DOHH2 (cell line): ENCODE measurements around the gene NEGR1.

Experiments used
- H3F3A ChIP-seq: fragments of 200-600 bp; sonication (generic), shearing (Covaris generic); 2 replicates; pipeline ENCODE4 v1.6.0; 2016; ENCODE audit warnings: antibody characterized with exemption, mild to moderate bottlenecking; ENCODE audit not compliant: control insufficient read depth, insufficient read depth
- H3K27ac ChIP-seq: fragments of 200-600 bp; sonication (generic); 2 replicates; pipeline ENCODE4 v1.5.1; 2014; ENCODE audit warnings: low read depth, mild to moderate bottlenecking, low read length, moderate library complexity
- H3K27me3 ChIP-seq: fragments of 200-600 bp; sonication (generic); 2 replicates; pipeline ENCODE4 v1.6.1; 2014; ENCODE audit warnings: mild to moderate bottlenecking, low read length, mixed read lengths; ENCODE audit not compliant: control insufficient read depth
- H3K36me3 ChIP-seq: fragments of 200-600 bp; sonication (generic); 2 replicates; pipeline ENCODE4 v1.6.1; 2014; ENCODE audit warnings: mild to moderate bottlenecking, low read length, moderate library complexity, mixed read lengths; ENCODE audit not compliant: control insufficient read depth
- H3K4me1 ChIP-seq: fragments of 200-600 bp; sonication (generic); 2 replicates; pipeline ENCODE4 v1.6.1; 2014; ENCODE audit warnings: mild to moderate bottlenecking, low read length, mixed read lengths; ENCODE audit not compliant: control insufficient read depth
- H3K4me2 ChIP-seq: fragments of 200-600 bp; sonication (generic); 2 replicates; pipeline ENCODE4 v1.6.0; 2014; ENCODE audit warnings: mild to moderate bottlenecking, low read length, moderate library complexity
- H3K4me3 ChIP-seq: fragments of 200-600 bp; sonication (generic); 2 replicates; pipeline ENCODE4 v1.5.1; 2014; ENCODE audit warnings: mild to moderate bottlenecking, low read length, mixed read lengths
- H3K79me2 ChIP-seq: fragments of 200-600 bp; sonication (generic); 2 replicates; pipeline ENCODE4 v1.6.1; 2014; ENCODE audit warnings: mild to moderate bottlenecking, low read length, mixed read lengths; ENCODE audit not compliant: control insufficient read depth
- H3K9me2 ChIP-seq: fragments of 200-600 bp; sonication (generic); replicated peaks from 2 replicates; pipeline ENCODE4 v1.6.1; 2014; ENCODE audit warnings: mild to moderate bottlenecking, low read length, mixed read lengths; ENCODE audit not compliant: control insufficient read depth
- H3K9me3 ChIP-seq: fragments of 200-600 bp; sonication (generic); 2 replicates; pipeline ENCODE4 v1.6.1; 2014; ENCODE audit warnings: antibody characterized with exemption, low read length, mixed read lengths; ENCODE audit not compliant: control insufficient read depth, insufficient read depth
- H4K20me1 ChIP-seq: fragments of 200-600 bp; sonication (generic); 2 replicates; pipeline ENCODE4 v1.6.0; 2014; ENCODE audit warnings: low read depth, mild to moderate bottlenecking, antibody characterized with exemption, low read length, moderate library complexity; ENCODE audit not compliant: control insufficient read depth, insufficient read depth
- EZH2phosphoT487 ChIP-seq: fragments of 200-600 bp; sonication (generic); IDR thresholded peaks from 2 replicates; pipeline ENCODE4 v1.6.1; 2017; ENCODE audit warnings: borderline replicate concordance, mild to moderate bottlenecking, antibody characterized with exemption, low read length, moderate library complexity, mixed read lengths
- TF ChIP-seq, protein P1 (sequence below): fragments of 200-600 bp; sonication (generic); IDR thresholded peaks from one replicate; pipeline ENCODE4 v1.5.1; 2014; ENCODE audit warnings: antibody characterized with exemption, mild to moderate bottlenecking, low read depth, low read length; ENCODE audit not compliant: poor library complexity, severe bottlenecking

Gene NEGR1

DNA sequence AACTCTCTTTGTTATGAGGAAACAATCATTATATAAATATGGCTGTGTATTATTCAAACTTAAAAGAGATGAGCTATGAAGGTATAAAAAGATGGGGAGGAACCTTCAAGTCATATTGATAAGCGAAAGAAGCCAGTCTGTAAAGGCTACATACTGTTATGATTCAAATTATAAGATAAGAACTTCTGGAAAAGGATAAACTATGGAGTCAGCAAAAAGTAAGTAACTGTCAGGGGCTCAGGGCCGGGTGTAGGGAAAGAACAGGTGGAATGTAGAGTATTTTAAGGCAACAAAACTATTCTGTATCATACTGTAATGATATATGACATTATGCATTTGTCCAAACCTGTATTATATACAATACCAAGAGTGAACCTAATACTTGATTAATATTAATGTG is 628.4 kb downstream of the NEGR1 start:
- H3K79me2 ChIP-seq = no peaks in the 10 kb centered on the region
- H4K20me1 ChIP-seq = no peaks in the 10 kb centered on the region
- TF ChIP-seq, protein P1, sequence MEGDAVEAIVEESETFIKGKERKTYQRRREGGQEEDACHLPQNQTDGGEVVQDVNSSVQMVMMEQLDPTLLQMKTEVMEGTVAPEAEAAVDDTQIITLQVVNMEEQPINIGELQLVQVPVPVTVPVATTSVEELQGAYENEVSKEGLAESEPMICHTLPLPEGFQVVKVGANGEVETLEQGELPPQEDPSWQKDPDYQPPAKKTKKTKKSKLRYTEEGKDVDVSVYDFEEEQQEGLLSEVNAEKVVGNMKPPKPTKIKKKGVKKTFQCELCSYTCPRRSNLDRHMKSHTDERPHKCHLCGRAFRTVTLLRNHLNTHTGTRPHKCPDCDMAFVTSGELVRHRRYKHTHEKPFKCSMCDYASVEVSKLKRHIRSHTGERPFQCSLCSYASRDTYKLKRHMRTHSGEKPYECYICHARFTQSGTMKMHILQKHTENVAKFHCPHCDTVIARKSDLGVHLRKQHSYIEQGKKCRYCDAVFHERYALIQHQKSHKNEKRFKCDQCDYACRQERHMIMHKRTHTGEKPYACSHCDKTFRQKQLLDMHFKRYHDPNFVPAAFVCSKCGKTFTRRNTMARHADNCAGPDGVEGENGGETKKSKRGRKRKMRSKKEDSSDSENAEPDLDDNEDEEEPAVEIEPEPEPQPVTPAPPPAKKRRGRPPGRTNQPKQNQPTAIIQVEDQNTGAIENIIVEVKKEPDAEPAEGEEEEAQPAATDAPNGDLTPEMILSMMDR = no peak
- no peak for TF ChIP-seq EZH2phosphoT487
- H3K36me3 ChIP-seq = no peaks in the 10 kb centered on the region
- H3K9me2 ChIP-seq = no peaks in the 10 kb centered on the region
- no peaks in the 10 kb centered on the region for H3K4me1 ChIP-seq
- no peaks in the 10 kb centered on the region for H3K9me3 ChIP-seq
- H3K4me3 ChIP-seq = no peak overlapping the region
- H3K4me2 ChIP-seq = no peak overlapping the region
- no peak overlapping the region for H3K27ac ChIP-seq
- no peaks in the 10 kb centered on the region for H3F3A ChIP-seq
- no peaks in the 10 kb centered on the region for H3K27me3 ChIP-seq

DNA sequence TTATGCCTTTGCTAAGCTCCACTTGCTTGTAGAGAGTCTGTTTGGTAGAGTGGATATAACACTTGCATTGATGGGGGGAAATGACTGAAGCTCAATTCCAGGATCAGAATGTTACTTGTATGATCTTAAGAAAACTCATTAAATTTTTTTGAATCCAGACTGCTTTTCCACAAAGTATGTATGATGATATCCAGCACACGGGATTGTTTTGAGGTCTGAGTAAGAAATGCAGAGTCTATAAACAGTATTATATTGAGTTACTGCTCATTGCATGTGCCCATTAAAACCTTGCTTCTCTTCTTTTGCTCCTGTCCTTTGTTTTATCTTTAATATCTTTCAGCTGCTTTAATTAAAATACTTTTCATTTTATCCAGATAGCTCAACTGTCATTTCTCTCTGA is 631.1 kb downstream of the NEGR1 start:
- Histone ChIP-seq H3F3A (no peaks in the 10 kb centered on the region), H3K9me3 (no peaks in the 10 kb centered on the region), H3K27me3 (no peaks in the 10 kb centered on the region), H3K4me1 (no peaks in the 10 kb centered on the region), H3K4me3 (no peak overlapping the region), H3K4me2 (no peak overlapping the region), H3K9me2 (no peaks in the 10 kb centered on the region), H3K36me3 (no peaks in the 10 kb centered on the region), H4K20me1 (no peaks in the 10 kb centered on the region), H3K79me2 (no peaks in the 10 kb centered on the region), H3K27ac (no peak overlapping the region)
- TF ChIP-seq EZH2phosphoT487 = no peak
- TF ChIP-seq, protein P1 = no peak

DNA sequence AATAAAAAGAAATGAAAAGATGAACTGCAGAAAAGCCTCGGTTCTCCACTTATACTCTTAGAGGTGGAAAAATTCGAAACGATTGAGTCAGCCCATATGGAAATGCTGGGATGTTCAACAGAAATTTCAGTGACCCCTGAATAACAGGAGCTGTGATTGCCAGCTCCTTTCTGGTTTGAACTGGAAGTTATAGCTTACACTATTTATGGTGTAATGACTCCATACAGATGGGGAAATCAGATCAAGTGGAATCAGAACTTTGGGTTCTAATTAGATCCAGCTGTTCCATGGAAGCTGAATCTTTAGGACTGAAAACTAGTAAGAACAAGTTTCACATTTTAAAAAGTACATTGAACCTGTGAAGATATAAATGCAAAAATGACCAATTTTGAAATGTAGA is 632.2 kb downstream of the NEGR1 start:
- no peaks in the 10 kb centered on the region for H3K9me2 ChIP-seq
- no peaks in the 10 kb centered on the region for H3K36me3 ChIP-seq
- H3K27me3 ChIP-seq = no peaks in the 10 kb centered on the region
- H3K27ac ChIP-seq = no peak overlapping the region
- no peak overlapping the region for H3K4me3 ChIP-seq
- no peaks in the 10 kb centered on the region for H3K4me1 ChIP-seq
- no peaks in the 10 kb centered on the region for H3F3A ChIP-seq
- no peaks in the 10 kb centered on the region for H3K79me2 ChIP-seq
- H3K4me2 ChIP-seq = no peak overlapping the region
- H4K20me1 ChIP-seq = no peaks in the 10 kb centered on the region
- no peaks in the 10 kb centered on the region for H3K9me3 ChIP-seq
- TF ChIP-seq, protein P1 = no peak
- TF ChIP-seq EZH2phosphoT487 = no peak

DNA sequence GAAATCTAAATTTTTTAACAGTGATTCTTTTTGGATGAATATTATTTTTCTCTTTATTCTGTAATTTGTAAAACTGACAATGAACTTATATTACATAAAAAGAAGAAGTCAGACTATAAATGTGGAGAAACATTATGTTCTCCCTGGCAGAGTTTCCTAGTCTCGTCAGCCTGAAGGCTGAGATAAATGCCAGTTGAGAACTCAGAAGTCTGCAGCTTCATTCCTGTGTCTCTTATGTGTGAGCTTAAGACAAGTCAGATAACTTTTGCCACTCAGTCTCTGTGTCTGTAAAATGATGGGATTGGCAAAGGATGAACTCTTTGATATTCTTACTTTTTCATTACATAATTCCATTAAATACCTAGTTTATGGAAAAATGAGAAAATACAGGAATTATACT is 632.7 kb downstream of the NEGR1 start:
- Histone ChIP-seq H3K4me3 (no peak overlapping the region), H3K4me2 (no peak overlapping the region), H3K9me2 (no peaks in the 10 kb centered on the region), H3K4me1 (no peaks in the 10 kb centered on the region), H3F3A (no peaks in the 10 kb centered on the region), H3K79me2 (no peaks in the 10 kb centered on the region), H3K27me3 (no peaks in the 10 kb centered on the region), H3K27ac (no peak overlapping the region), H3K9me3 (no peaks in the 10 kb centered on the region), H4K20me1 (no peaks in the 10 kb centered on the region), H3K36me3 (no peaks in the 10 kb centered on the region)
- TF ChIP-seq, protein P1 = no peak
- no peak for TF ChIP-seq EZH2phosphoT487
